ENCODE measurements around the gene SLC4A7.
"Not testable (repeated sequence)": the region's sequence is repeated elsewhere in the genome, so short reads cannot be mapped to it uniquely, and the experiment has no call there.

SLC4A7 gene

DNA sequence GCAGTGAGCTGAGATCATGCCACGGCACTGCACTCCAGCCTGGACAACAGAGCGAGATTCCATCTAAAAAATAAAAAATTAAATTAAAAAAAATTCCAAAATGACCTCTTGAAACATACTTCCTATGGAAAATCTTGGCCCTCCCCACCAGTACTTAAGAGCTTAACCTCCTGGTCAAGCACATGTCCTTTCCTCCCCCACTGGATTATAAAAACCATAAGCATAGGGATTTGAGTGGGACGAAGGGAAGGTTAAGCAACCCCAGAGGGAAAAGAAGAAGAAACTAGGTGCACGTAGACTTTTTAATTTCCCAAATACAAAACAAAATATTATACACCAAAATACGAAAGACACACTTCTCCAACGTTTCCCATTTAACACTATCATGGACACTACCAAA is 25.3 kb downstream of the SLC4A7 start:
- WGBS, 2 experiments: 90 to 92% methylated on average over 2 to 4 of the region's 6 CpGs
- no peak overlapping the region for H3K4me3 ChIP-seq (ENCODE audit: insufficient read depth, low read depth, low read length)
- H3K36me3 ChIP-seq (ENCODE audit: control insufficient read depth, insufficient read depth, low read length): peaks cover 5% of the 10 kb centered on the region
- H3K4me1 ChIP-seq (ENCODE audit: control insufficient read depth, insufficient read depth, low read length): no peaks in the 10 kb centered on the region
- H3K27me3 ChIP-seq (ENCODE audit: control insufficient read depth, insufficient read depth, low read length, poor library complexity, severe bottlenecking): no peaks in the 10 kb centered on the region
- no peak overlapping the region for H3K27ac ChIP-seq (ENCODE audit: insufficient read depth, low read depth, low read length, poor library complexity, severe bottlenecking)
- H3K9me3 ChIP-seq (ENCODE audit: control insufficient read depth, low read length): no peaks in the 10 kb centered on the region

DNA sequence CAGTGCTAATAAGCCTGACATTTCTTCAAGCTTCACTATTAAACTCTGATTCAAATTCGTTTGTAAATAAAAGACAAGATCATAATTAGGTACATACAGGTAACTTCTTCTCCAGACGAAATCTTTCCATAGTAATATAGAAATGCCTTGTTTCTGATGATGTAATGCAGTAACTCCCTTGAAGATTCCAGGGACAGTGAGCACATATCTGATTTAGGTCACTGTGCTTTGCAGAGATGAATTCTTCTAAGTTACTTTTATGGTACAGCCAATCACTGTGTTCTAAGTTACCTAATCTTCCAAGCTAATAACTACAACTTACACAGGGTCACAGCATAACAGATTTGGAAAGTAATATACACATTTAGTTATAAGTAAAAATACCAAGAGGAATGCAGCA is 27.6 kb downstream of the SLC4A7 start:
- no peaks in the 10 kb centered on the region for H3K36me3 ChIP-seq (ENCODE audit: control insufficient read depth, insufficient read depth, low read length)
- H3K9me3 ChIP-seq (ENCODE audit: control insufficient read depth, low read length): no peaks in the 10 kb centered on the region
- no peak overlapping the region for H3K4me3 ChIP-seq (ENCODE audit: insufficient read depth, low read depth, low read length)
- H3K27ac ChIP-seq (ENCODE audit: insufficient read depth, low read depth, low read length, poor library complexity, severe bottlenecking): no peak overlapping the region
- H3K4me1 ChIP-seq (ENCODE audit: control insufficient read depth, insufficient read depth, low read length): no peaks in the 10 kb centered on the region
- WGBS, 2 experiments: 83 to 94% methylated on average over 2 of the region's 2 CpGs
- no peaks in the 10 kb centered on the region for H3K27me3 ChIP-seq (ENCODE audit: control insufficient read depth, insufficient read depth, low read length, poor library complexity, severe bottlenecking)

- Histone ChIP-seq H3K4me1 (ENCODE audit: control insufficient read depth, insufficient read depth, low read length) (no peaks in the 10 kb centered on the region), H3K27me3 (ENCODE audit: control insufficient read depth, insufficient read depth, low read length, poor library complexity, severe bottlenecking) (no peaks in the 10 kb centered on the region), H3K27ac (ENCODE audit: insufficient read depth, low read depth, low read length, poor library complexity, severe bottlenecking) (no peak overlapping the region), H3K36me3 (ENCODE audit: control insufficient read depth, insufficient read depth, low read length) (no peaks in the 10 kb centered on the region), H3K4me3 (ENCODE audit: insufficient read depth, low read depth, low read length) (no peak overlapping the region), H3K9me3 (ENCODE audit: control insufficient read depth, low read length) (no peaks in the 10 kb centered on the region)
Measured at GRCh38 chr3:27454914-27455313, 29.3 kb downstream of the SLC4A7 start.

- Histone ChIP-seq H3K27ac (ENCODE audit: insufficient read depth, low read depth, low read length, poor library complexity, severe bottlenecking) (no peak overlapping the region), H3K9me3 (ENCODE audit: control insufficient read depth, low read length) (no peaks in the 10 kb centered on the region), H3K27me3 (ENCODE audit: control insufficient read depth, insufficient read depth, low read length, poor library complexity, severe bottlenecking) (no peaks in the 10 kb centered on the region), H3K36me3 (ENCODE audit: control insufficient read depth, insufficient read depth, low read length) (no peaks in the 10 kb centered on the region), H3K4me1 (ENCODE audit: control insufficient read depth, insufficient read depth, low read length) (no peaks in the 10 kb centered on the region), H3K4me3 (ENCODE audit: insufficient read depth, low read depth, low read length) (no peak overlapping the region)
- 91 to 97% methylated on average over 3 of the region's 3 CpGs for WGBS, 2 experiments
Measured at GRCh38 chr3:27454461-27454860, 29.7 kb downstream of the SLC4A7 start.

DNA sequence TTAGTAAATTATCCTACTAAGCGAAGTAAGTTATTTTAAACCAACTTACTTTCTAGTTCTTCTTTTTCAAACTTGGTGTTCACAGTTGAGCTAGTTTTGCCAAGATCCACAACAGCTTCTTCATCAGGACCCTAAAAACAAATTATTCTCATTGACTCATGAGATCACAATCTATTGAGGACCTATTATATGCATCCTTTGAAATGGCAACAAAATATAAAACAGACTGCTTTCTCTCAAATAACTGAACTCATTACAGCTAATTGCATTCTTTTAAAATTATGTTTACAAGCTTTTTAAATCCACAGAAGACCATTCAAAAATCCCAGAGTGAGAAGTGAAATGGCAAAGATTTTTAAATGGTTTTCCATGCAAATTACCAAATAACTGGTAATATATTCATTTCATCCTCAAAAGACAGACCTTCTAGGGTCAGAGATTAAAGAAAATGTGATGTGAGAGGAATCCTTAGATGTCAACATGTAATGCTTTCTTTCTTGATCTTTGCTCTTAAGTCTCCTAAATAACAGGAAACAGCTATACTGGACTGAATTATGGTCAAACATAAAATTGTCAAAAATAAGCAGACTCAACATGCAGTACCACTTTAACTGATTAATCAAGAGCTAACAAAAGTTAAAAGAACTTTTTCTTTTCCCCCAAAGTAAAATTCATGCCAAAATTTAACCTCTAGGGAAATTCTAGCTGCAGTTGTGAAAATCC is 31.7 kb downstream of the SLC4A7 start:
- Histone ChIP-seq H3K27me3 (ENCODE audit: control insufficient read depth, insufficient read depth, low read length, poor library complexity, severe bottlenecking) (no peaks in the 10 kb centered on the region), H3K4me3 (ENCODE audit: insufficient read depth, low read depth, low read length) (no peak overlapping the region), H3K27ac (ENCODE audit: insufficient read depth, low read depth, low read length, poor library complexity, severe bottlenecking) (no peak overlapping the region), H3K4me1 (ENCODE audit: control insufficient read depth, insufficient read depth, low read length) (no peaks in the 10 kb centered on the region), H3K36me3 (ENCODE audit: control insufficient read depth, insufficient read depth, low read length) (no peaks in the 10 kb centered on the region), H3K9me3 (ENCODE audit: control insufficient read depth, low read length) (no peaks in the 10 kb centered on the region)
- 97 to 100% methylated on average over 1 of the region's 1 CpG for WGBS, 2 experiments

DNA sequence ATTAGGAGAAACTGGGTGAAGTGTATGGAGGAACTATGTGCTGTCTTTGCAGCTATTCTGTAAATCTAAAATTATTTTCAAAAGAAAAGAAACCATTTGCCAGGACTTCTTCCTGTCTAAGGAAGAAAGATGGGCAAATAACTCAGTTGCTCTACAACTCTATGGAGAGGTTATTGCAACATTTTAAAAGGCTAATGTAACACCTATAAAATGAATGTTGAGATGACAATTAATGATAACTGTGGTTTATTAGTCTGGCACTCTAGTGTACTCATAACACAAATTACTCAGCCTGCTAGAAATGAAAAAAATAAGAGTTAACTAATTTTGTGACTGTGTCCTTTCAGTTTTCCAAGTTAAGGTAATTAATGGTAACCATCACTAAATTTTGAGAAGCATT is 32.3 kb downstream of the SLC4A7 start:
- H3K27me3 ChIP-seq (ENCODE audit: control insufficient read depth, insufficient read depth, low read length, poor library complexity, severe bottlenecking): no peaks in the 10 kb centered on the region
- H3K36me3 ChIP-seq (ENCODE audit: control insufficient read depth, insufficient read depth, low read length): no peaks in the 10 kb centered on the region
- H3K9me3 ChIP-seq (ENCODE audit: control insufficient read depth, low read length): no peaks in the 10 kb centered on the region
- H3K27ac ChIP-seq (ENCODE audit: insufficient read depth, low read depth, low read length, poor library complexity, severe bottlenecking): no peak overlapping the region
- H3K4me1 ChIP-seq (ENCODE audit: control insufficient read depth, insufficient read depth, low read length): no peaks in the 10 kb centered on the region
- H3K4me3 ChIP-seq (ENCODE audit: insufficient read depth, low read depth, low read length): no peak overlapping the region

- no peaks in the 10 kb centered on the region for H3K36me3 ChIP-seq (ENCODE audit: control insufficient read depth, insufficient read depth, low read length)
- no peaks in the 10 kb centered on the region for H3K9me3 ChIP-seq (ENCODE audit: control insufficient read depth, low read length)
- no peaks in the 10 kb centered on the region for H3K27me3 ChIP-seq (ENCODE audit: control insufficient read depth, insufficient read depth, low read length, poor library complexity, severe bottlenecking)
- no peak overlapping the region for H3K4me3 ChIP-seq (ENCODE audit: insufficient read depth, low read depth, low read length)
- no peaks in the 10 kb centered on the region for H3K4me1 ChIP-seq (ENCODE audit: control insufficient read depth, insufficient read depth, low read length)
- no peak overlapping the region for H3K27ac ChIP-seq (ENCODE audit: insufficient read depth, low read depth, low read length, poor library complexity, severe bottlenecking)
Measured at GRCh38 chr3:27451251-27451650, 32.9 kb downstream of the SLC4A7 start.

- H3K9me3 ChIP-seq (ENCODE audit: control insufficient read depth, low read length): no peaks in the 10 kb centered on the region
- H3K4me3 ChIP-seq (ENCODE audit: insufficient read depth, low read depth, low read length): no peak overlapping the region
- H3K4me1 ChIP-seq (ENCODE audit: control insufficient read depth, insufficient read depth, low read length): no peaks in the 10 kb centered on the region
- 94% methylated on average over 2 of the region's 2 CpGs for WGBS, 2 experiments
- H3K27me3 ChIP-seq (ENCODE audit: control insufficient read depth, insufficient read depth, low read length, poor library complexity, severe bottlenecking): no peaks in the 10 kb centered on the region
- no peaks in the 10 kb centered on the region for H3K36me3 ChIP-seq (ENCODE audit: control insufficient read depth, insufficient read depth, low read length)
- H3K27ac ChIP-seq (ENCODE audit: insufficient read depth, low read depth, low read length, poor library complexity, severe bottlenecking): no peak overlapping the region
Measured at GRCh38 chr3:27449530-27450150, 34.5 kb downstream of the SLC4A7 start.

DNA sequence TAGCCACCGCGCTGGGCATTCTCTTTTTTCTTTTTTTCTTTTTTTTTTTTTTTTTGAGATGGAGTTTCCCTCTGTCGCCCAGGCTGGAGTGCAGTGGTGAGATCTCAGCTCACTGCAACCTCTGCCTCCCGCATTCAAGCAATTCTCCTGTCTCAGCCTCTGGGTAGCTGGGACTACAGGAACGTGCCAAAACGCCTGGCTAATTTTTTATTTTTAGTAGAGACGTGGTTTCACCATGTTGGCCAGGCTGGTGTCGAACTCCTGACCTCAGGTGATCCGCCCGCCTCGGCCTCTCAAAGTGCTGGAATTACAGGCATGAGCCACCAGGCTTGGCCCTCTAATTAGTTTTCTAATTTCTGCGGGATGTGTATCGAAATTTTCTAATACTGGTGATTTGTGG is 41.2 kb downstream of the SLC4A7 start:
- 94 to 95% methylated on average over 13 of the region's 13 CpGs for WGBS, 2 experiments
- H3K4me1 ChIP-seq (ENCODE audit: control insufficient read depth, insufficient read depth, low read length); H3K27ac ChIP-seq (ENCODE audit: insufficient read depth, low read depth, low read length, poor library complexity, severe bottlenecking); H3K27me3 ChIP-seq (ENCODE audit: control insufficient read depth, insufficient read depth, low read length, poor library complexity, severe bottlenecking); H3K9me3 ChIP-seq (ENCODE audit: control insufficient read depth, low read length); H3K4me3 ChIP-seq (ENCODE audit: insufficient read depth, low read depth, low read length): not testable (repeated sequence)
- H3K36me3 ChIP-seq (ENCODE audit: control insufficient read depth, insufficient read depth, low read length): peaks cover 19% of the 10 kb centered on the region

GRCh38 chr3:27438352-27438751 is 45.8 kb downstream of the SLC4A7 start:
- 90 to 100% methylated on average over 3 of the region's 4 CpGs for WGBS, 2 experiments
- not testable (repeated sequence) for H3K4me1 ChIP-seq (ENCODE audit: control insufficient read depth, insufficient read depth, low read length); H3K27me3 ChIP-seq (ENCODE audit: control insufficient read depth, insufficient read depth, low read length, poor library complexity, severe bottlenecking); H3K9me3 ChIP-seq (ENCODE audit: control insufficient read depth, low read length); H3K27ac ChIP-seq (ENCODE audit: insufficient read depth, low read depth, low read length, poor library complexity, severe bottlenecking); H3K4me3 ChIP-seq (ENCODE audit: insufficient read depth, low read depth, low read length)
- peaks cover 29% of the 10 kb centered on the region for H3K36me3 ChIP-seq (ENCODE audit: control insufficient read depth, insufficient read depth, low read length)

Data from ectodermal cell (in vitro differentiated cells).